Brain microvascular endothelial cell (primary cell): ENCODE results near the gene CIP2A.

Experiments used
- DNase-seq: peaks from one replicate; pipeline ENCODE4 v3.0.0-alpha.2; 2020
- H3K27ac ChIP-seq: fragments of 250-450 bp; sonication (Bioruptor Pico); 2 replicates; pipeline ENCODE4 v1.5.1; 2020; ENCODE audit warnings: mild to moderate bottlenecking, moderate library complexity
- H3K27me3 ChIP-seq: fragments of 250-450 bp; sonication (Bioruptor Pico); replicated peaks from 2 replicates; pipeline ENCODE4 v1.5.1; 2020; ENCODE audit warnings: mild to moderate bottlenecking
- H3K36me3 ChIP-seq: fragments of 250-450 bp; sonication (Bioruptor Pico); replicated peaks from 2 replicates; pipeline ENCODE4 v1.5.1; 2020; ENCODE audit warnings: mild to moderate bottlenecking
- H3K4me3 ChIP-seq: 2 replicates; pipeline ENCODE4 v1.5.1; 2011; ENCODE audit warnings: low read depth, mild to moderate bottlenecking, control low read depth, low read length, moderate library complexity
- in situ Hi-C: cut with HindIII; loops from 2 replicates; pipeline ENCODE4 v1.10.0; 2017; ENCODE audit warnings: low sequenced_read_pairs, low pct_ligation_motif_present
- TF ChIP-seq, protein P1 (sequence below): IDR thresholded peaks from 2 replicates; pipeline ENCODE4 v1.5.1; 2011; ENCODE audit warnings: low read depth, mild to moderate bottlenecking, moderate library complexity, low read length, control low read depth, inconsistent platforms; ENCODE audit errors: missing control alignments

Gene CIP2A

GRCh38 chr3:108578064-108578463, 11.2 kb downstream of the CIP2A start:
- TF ChIP-seq, protein P1, sequence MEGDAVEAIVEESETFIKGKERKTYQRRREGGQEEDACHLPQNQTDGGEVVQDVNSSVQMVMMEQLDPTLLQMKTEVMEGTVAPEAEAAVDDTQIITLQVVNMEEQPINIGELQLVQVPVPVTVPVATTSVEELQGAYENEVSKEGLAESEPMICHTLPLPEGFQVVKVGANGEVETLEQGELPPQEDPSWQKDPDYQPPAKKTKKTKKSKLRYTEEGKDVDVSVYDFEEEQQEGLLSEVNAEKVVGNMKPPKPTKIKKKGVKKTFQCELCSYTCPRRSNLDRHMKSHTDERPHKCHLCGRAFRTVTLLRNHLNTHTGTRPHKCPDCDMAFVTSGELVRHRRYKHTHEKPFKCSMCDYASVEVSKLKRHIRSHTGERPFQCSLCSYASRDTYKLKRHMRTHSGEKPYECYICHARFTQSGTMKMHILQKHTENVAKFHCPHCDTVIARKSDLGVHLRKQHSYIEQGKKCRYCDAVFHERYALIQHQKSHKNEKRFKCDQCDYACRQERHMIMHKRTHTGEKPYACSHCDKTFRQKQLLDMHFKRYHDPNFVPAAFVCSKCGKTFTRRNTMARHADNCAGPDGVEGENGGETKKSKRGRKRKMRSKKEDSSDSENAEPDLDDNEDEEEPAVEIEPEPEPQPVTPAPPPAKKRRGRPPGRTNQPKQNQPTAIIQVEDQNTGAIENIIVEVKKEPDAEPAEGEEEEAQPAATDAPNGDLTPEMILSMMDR: no peak
- Histone ChIP-seq H3K27me3 (no peaks in the 10 kb centered on the region), H3K4me3 (no peak overlapping the region), H3K36me3 (peaks cover 5% of the 10 kb centered on the region), H3K27ac (no peak overlapping the region)
- no peak for DNase-seq
- in situ Hi-C loops: no loop called here

DNA sequence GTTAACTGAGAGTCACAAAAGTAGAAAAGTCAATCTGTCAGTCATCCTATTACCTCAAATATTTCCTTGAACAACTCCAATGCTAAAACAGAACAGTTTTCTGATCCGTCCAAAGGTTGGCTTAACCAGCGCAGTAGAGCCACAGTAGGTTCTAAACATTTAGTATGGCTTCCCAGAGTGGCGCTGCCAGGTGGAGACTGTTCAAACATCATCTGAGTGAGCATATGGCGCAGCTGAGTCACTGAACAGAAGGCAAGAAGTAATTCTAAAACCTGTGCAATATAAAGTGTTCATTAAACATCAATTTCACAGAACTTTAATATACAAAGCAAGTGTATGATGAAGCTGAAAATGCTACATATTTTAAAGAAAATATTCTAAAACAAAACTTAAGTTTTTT, 19.9 kb downstream of the CIP2A start:
- Histone ChIP-seq H3K27ac (no peak overlapping the region), H3K4me3 (no peak overlapping the region), H3K27me3 (no peaks in the 10 kb centered on the region), H3K36me3 (peaks cover under 1% of the 10 kb centered on the region)
- DNase-seq: no peak
- TF ChIP-seq, protein P1: no peak
- in situ Hi-C loops: no loop called here

DNA sequence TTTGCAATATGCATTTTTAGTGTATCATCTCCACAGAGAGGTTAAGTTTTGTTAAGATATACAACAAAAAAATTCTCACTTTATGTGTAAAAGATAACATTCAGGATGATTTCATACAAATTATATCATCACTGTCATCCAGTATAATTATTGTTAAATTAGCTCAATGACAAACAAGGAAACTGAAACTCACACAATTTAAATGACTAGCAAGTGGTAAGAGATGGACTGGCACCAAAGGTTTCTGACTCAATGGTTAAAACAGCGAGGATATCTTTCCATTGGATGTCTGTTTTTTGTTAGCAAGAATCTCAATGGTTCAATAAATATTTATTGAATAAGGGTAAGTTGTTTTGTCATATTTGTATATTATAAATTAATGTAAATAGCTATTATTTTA, 22.6 kb downstream of the CIP2A start:
- Histone ChIP-seq H3K36me3 (no peaks in the 10 kb centered on the region), H3K4me3 (no peak overlapping the region), H3K27me3 (no peaks in the 10 kb centered on the region), H3K27ac (no peak overlapping the region)
- in situ Hi-C loops: no loop called here
- DNase-seq: no peak
- TF ChIP-seq, protein P1: no peak

GRCh38 chr3:108565506-108565905, 23.7 kb downstream of the CIP2A start:
- TF ChIP-seq, protein P1: no peak
- H3K27ac ChIP-seq: no peak overlapping the region
- H3K36me3 ChIP-seq: no peaks in the 10 kb centered on the region
- in situ Hi-C loops: no loop called here
- no peak for DNase-seq
- no peak overlapping the region for H3K4me3 ChIP-seq
- no peaks in the 10 kb centered on the region for H3K27me3 ChIP-seq

DNA sequence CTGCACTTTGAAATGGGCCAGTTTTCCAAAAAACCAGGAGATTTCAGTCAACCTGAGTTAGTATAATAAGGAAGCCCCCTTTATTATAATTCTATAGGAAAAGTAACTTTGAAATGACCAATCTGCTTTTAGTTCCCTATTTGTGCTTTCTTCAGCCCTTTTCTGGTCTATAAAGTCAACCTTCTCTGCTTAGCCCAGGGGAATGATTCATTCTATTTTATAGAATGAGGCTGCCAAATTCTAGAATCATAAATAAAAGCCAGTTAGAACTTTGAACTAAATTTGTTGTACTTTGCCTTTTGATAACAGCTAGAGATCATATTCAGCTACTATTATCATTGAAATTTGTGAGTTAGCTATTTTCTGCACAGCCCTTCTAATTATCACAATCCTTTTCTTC, 24.7 kb downstream of the CIP2A start:
- Histone ChIP-seq H3K27me3 (no peaks in the 10 kb centered on the region), H3K36me3 (no peaks in the 10 kb centered on the region), H3K27ac (no peak overlapping the region), H3K4me3 (no peak overlapping the region)
- TF ChIP-seq, protein P1: no peak
- in situ Hi-C loops: no loop called here
- DNase-seq: no peak

DNA sequence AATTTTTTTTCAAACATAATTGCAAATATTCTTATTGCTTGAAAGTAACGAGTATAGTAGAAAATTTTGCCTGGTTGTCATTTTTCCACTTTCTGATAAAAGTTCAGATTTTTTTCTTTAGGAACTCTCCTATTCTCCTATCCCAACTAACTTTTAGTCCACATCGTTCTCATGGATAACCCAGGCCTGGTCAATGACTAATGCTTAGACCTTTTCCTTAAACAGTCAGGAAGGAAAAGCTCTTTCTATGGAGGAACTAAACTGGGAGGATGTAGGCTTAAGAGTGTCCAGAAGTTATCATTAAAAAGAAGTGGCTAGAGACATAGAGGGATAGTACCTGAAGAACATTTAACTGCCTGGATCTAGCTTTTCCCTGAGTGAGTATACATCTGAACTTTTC, 26.7 kb downstream of the CIP2A start:
- no peaks in the 10 kb centered on the region for H3K27me3 ChIP-seq
- no peaks in the 10 kb centered on the region for H3K36me3 ChIP-seq

More for the DNA sequence above, 26.7 kb downstream of the CIP2A start:
- DNase-seq: no peak
- Histone ChIP-seq H3K27ac (no peak overlapping the region), H3K4me3 (no peak overlapping the region)
- in situ Hi-C loops: no loop called here
- TF ChIP-seq, protein P1: no peak
